Sigmoid colon (tissue), 4 donors: ENCODE data around the gene IPCEF1.

Experiments used
- CTCF ChIP-seq, 4 experiments: fragments of 450-650 bp in 3 of 4; fragments of 200-600 bp in 1 of 4; IDR thresholded peaks; one replicate each; pipeline ENCODE4 v1.5.1; 2016 to 2019; ENCODE audit warnings: antibody characterized with exemption in 4 of 4, mild to moderate bottlenecking in 3 of 4, moderate library complexity in 2 of 4
- EP300 ChIP-seq, 4 donors: sonication (generic); formaldehyde crosslinking; IDR thresholded peaks; one replicate each; pipeline ENCODE4 v1.6.1; 2017; ENCODE audit warnings: antibody characterized with exemption in 4 of 4

GRCh38 chr6:154161689-154162088, 194.9 kb downstream of the IPCEF1 start:
- TF ChIP-seq CTCF (IDR thresholded peaks at IDR 0.05) (no peak), EP300 (IDR thresholded peaks at IDR 0.05) (no peak)
